Panc1 (cell line): Measurements from ENCODE around the gene NHLRC2. TPM values are rescaled to one million over a fixed set of nuclear protein-coding genes. Genes with fewer than 3 reads are reported as not detected.

Experiments
- ATAC-seq: fragments of 200-7000 bp; cut with Tn5 transposase; 2 replicates; pipeline ENCODE4 v1.9.1; 2020; ENCODE audit warnings: mild to moderate bottlenecking, moderate library complexity
- BruUV-seq: library from RNA; stranded (reverse); fragments of 400-500 nt; replicated peaks from 2 replicates; lab custom pipeline; 2021; lab: Mats Ljungman, UMichigan
- CTCF ChIA-PET: fragments of 300-600 bp; sonication (Branson Sonifier 250); formaldehyde crosslinking; loops from one replicate; lab custom pipeline; 2022; ENCODE audit warnings: antibody characterized with exemption; lab: Charles Lee
- POLR2A ChIA-PET: fragments of 300-600 bp; sonication (Branson Sonifier 250); formaldehyde crosslinking; loops from one replicate; lab custom pipeline; 2022; ENCODE audit warnings: antibody characterized with exemption; lab: Charles Lee
- DNase-seq: peaks from one replicate; pipeline ENCODE4 v3.0.0-alpha.2; 2010; ENCODE audit warnings: low read depth, low spot score
- H3K27ac ChIP-seq: 2 replicates; pipeline ENCODE4 v1.5.1; 2011; ENCODE audit warnings: mild to moderate bottlenecking, low read length, inconsistent platforms
- H3K27me3 ChIP-seq: fragments of 200-500 bp; sonication (Bioruptor generic); 2 replicates; pipeline ENCODE4 v1.6.0; 2014; ENCODE audit warnings: low read length, inconsistent platforms; ENCODE audit not compliant: control insufficient read depth, insufficient read depth
- H3K36me3 ChIP-seq: fragments of 200-500 bp; sonication (Bioruptor generic); 2 replicates; pipeline ENCODE4 v1.5.1; 2014; ENCODE audit warnings: inconsistent platforms, mild to moderate bottlenecking, low read length, moderate library complexity; ENCODE audit not compliant: control insufficient read depth, insufficient read depth
- H3K4me1 ChIP-seq: 2 replicates; pipeline ENCODE4 v1.5.1; 2011; ENCODE audit warnings: inconsistent platforms, mild to moderate bottlenecking, low read length, moderate library complexity; ENCODE audit not compliant: control insufficient read depth, insufficient read depth
- H3K4me3 ChIP-seq, 2 experiments: 2 replicates each; pipeline ENCODE4 v1.5.1; 2011 to 2012; ENCODE audit warnings: low read depth in 2 of 2, low read length in 2 of 2, mild to moderate bottlenecking in 2 of 2, inconsistent platforms in 1 of 2, moderate library complexity in 1 of 2
- H3K9me3 ChIP-seq: fragments of 200-500 bp; sonication (Bioruptor generic); 2 replicates; pipeline ENCODE4 v1.5.1; 2014; ENCODE audit warnings: low read depth, mild to moderate bottlenecking, inconsistent platforms, low read length, moderate library complexity; ENCODE audit not compliant: control insufficient read depth, insufficient read depth
- POLR2AphosphoS5 ChIP-seq: IDR thresholded peaks from 2 replicates; pipeline ENCODE4 v1.6.1; 2012; ENCODE audit warnings: mild to moderate bottlenecking, low read depth, low read length, moderate library complexity
- SIN3A ChIP-seq: IDR thresholded peaks from 2 replicates; pipeline ENCODE4 v1.6.1; 2012; ENCODE audit warnings: low read depth, mild to moderate bottlenecking, low read length, moderate library complexity, borderline replicate concordance; ENCODE audit not compliant: insufficient read depth
- TCF7L2 ChIP-seq: IDR thresholded peaks from 2 replicates; pipeline ENCODE4 v1.6.1; 2011; ENCODE audit warnings: mild to moderate bottlenecking, low read depth, low read length, inconsistent platforms
- in situ Hi-C: cut with HindIII; loops from 2 replicates; pipeline ENCODE4 v1.10.0; 2016; ENCODE audit warnings: low sequenced_read_pairs, low pct_unique_long_range_greater_than_20kb
- intact Hi-C: fragments of 100-400 bp; cut with micrococcal nuclease; formaldehyde crosslinking; loops from one replicate; pipeline ENCODE4 v1.10.0; 2022; ENCODE audit not compliant: unreplicated experiment
- total RNA-seq: library from RNA; stranded (reverse); gene quantifications from one replicate; pipeline ENCODE4 v1.2.1, GENCODE V29; 2021; ENCODE audit not compliant: unreplicated experiment
- TF ChIP-seq, protein P1 (sequence below): fragments of 450-650 bp; IDR thresholded peaks from 2 replicates; pipeline ENCODE4 v1.5.1; 2017; ENCODE audit warnings: mild to moderate bottlenecking
- TF ChIP-seq, protein P2 (sequence below), 2 experiments: IDR thresholded peaks; 2 replicates each; pipeline ENCODE4 v1.6.1; 2011 to 2012; ENCODE audit warnings: low read depth in 2 of 2, control low read depth in 1 of 2, low read length in 1 of 2, mild to moderate bottlenecking in 1 of 2, moderate library complexity in 1 of 2; ENCODE audit not compliant: insufficient read depth in 1 of 2

Gene NHLRC2
- total RNA-seq, 1 experiment from 2014 or later: 47.3 TPM

DNA sequence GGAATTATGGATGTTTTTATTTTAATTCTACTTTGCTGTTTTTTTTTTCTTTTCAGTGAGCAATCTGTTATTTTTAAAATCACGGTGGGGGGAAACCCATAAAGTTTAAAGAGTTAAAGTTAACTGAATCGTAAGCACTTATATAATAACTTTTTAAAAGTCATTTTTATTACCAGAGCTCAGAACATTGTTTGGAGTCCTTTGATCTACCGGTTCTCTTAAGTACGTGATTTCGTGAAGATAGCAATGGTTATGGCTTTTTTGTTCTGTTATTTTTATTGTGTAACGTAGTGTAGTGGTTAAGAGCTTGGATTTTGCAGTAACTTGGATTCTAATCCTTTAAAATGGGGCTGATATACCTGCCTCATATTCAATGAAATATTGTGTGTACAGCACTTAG lies 57.4 kb downstream of the NHLRC2 start:
- intact Hi-C loops: no loop called here
- DNase-seq: no peak
- in situ Hi-C loops: no loop called here
- H3K27ac ChIP-seq: no peak overlapping the region
- H3K27me3 ChIP-seq: no peaks in the 10 kb centered on the region
- peaks cover 9% of the 10 kb centered on the region for H3K36me3 ChIP-seq
- TF ChIP-seq, protein P1, sequence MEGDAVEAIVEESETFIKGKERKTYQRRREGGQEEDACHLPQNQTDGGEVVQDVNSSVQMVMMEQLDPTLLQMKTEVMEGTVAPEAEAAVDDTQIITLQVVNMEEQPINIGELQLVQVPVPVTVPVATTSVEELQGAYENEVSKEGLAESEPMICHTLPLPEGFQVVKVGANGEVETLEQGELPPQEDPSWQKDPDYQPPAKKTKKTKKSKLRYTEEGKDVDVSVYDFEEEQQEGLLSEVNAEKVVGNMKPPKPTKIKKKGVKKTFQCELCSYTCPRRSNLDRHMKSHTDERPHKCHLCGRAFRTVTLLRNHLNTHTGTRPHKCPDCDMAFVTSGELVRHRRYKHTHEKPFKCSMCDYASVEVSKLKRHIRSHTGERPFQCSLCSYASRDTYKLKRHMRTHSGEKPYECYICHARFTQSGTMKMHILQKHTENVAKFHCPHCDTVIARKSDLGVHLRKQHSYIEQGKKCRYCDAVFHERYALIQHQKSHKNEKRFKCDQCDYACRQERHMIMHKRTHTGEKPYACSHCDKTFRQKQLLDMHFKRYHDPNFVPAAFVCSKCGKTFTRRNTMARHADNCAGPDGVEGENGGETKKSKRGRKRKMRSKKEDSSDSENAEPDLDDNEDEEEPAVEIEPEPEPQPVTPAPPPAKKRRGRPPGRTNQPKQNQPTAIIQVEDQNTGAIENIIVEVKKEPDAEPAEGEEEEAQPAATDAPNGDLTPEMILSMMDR: no peak
- TF ChIP-seq TCF7L2: peak; percentile 52; the same call in 1 of the 2 replicates
- POLR2A ChIA-PET: interaction anchor here (0.6 kb wide), 1 partner anchor 9 kb away, joined by 3 read pairs; no protein-coding TSS in a partner anchor
- CTCF ChIA-PET: no interaction called here
- ATAC-seq: no peak
- no peak overlapping the region for H3K4me3 ChIP-seq
- peaks cover 6% of the 10 kb centered on the region; the same call in 1 of the 2 replicates for H3K4me1 ChIP-seq
- H3K9me3 ChIP-seq: no peaks in the 10 kb centered on the region
- no TSS peak for BruUV-seq

DNA sequence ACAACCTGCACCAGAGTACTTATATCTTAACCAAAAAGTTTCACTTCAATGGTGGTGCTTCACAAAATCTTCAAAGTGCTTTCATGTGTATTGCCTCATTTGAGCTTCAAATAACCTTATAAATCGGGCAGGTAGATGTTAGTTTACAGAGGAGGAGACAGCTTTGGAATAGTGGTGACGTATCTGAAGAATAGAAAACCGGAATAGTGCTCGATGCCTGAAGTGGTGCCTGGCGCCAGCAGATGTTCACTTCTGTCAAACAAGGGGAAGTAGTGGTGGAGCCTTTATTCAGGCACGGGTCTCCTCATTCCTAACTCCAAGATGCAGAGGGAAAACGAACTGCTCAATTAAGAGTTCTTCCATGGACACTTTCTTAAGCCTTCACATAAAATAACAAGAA lies 58.1 kb downstream of the NHLRC2 start:
- H3K27me3 ChIP-seq: no peaks in the 10 kb centered on the region
- in situ Hi-C loops (no loop called here), intact Hi-C loops (no loop called here)
- BruUV-seq: no TSS peak
- H3K9me3 ChIP-seq: no peaks in the 10 kb centered on the region
- TF ChIP-seq TCF7L2: no peak
- TF ChIP-seq, protein P2, sequence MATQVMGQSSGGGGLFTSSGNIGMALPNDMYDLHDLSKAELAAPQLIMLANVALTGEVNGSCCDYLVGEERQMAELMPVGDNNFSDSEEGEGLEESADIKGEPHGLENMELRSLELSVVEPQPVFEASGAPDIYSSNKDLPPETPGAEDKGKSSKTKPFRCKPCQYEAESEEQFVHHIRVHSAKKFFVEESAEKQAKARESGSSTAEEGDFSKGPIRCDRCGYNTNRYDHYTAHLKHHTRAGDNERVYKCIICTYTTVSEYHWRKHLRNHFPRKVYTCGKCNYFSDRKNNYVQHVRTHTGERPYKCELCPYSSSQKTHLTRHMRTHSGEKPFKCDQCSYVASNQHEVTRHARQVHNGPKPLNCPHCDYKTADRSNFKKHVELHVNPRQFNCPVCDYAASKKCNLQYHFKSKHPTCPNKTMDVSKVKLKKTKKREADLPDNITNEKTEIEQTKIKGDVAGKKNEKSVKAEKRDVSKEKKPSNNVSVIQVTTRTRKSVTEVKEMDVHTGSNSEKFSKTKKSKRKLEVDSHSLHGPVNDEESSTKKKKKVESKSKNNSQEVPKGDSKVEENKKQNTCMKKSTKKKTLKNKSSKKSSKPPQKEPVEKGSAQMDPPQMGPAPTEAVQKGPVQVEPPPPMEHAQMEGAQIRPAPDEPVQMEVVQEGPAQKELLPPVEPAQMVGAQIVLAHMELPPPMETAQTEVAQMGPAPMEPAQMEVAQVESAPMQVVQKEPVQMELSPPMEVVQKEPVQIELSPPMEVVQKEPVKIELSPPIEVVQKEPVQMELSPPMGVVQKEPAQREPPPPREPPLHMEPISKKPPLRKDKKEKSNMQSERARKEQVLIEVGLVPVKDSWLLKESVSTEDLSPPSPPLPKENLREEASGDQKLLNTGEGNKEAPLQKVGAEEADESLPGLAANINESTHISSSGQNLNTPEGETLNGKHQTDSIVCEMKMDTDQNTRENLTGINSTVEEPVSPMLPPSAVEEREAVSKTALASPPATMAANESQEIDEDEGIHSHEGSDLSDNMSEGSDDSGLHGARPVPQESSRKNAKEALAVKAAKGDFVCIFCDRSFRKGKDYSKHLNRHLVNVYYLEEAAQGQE (IDR thresholded peaks at IDR 0.05; ENCODE audit: insufficient read depth in 1 of 2, low read depth in 2 of 2, low read length in 1 of 2): no peak
- ATAC-seq (no peak), DNase-seq (no peak)
- peaks cover 3% of the 10 kb centered on the region; the same call in 1 of the 2 replicates for H3K36me3 ChIP-seq
- peaks cover 6% of the 10 kb centered on the region; the same call in 1 of the 2 replicates for H3K4me1 ChIP-seq
- no peak overlapping the region for H3K27ac ChIP-seq
- ChIA-PET POLR2A (interaction anchor here (0.6 kb wide), 1 partner anchor 8 kb away, joined by 3 read pairs; no protein-coding TSS in a partner anchor), CTCF (no interaction called here)
- no peak overlapping the region for H3K4me3 ChIP-seq

DNA sequence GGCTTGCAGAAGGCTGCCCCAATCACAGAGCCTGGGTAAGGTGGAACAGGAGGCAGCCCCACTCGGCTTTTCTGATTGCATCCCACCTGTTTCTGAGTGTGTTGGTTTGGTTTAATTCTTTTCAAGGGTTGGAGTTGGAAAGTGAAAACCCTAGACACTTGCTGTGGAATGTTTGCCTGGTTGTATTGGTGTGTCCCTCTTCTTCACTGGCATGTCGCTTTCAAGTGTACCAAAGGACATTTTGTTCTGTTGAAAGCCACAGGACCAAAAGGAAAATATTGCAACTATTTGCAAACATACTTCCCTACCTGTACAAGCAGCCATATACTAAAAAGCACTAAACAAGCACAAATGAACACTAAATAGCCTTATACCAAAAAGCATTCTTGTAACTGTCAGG lies 60.5 kb downstream of the NHLRC2 start:
- no TSS peak for BruUV-seq
- CTCF ChIA-PET: no interaction called here
- TF ChIP-seq, protein P1: no peak
- no peak for TF ChIP-seq POLR2AphosphoS5
- no peak for TF ChIP-seq TCF7L2
- TF ChIP-seq, protein P2 (IDR thresholded peaks at IDR 0.05; ENCODE audit: insufficient read depth in 1 of 2, low read depth in 2 of 2, low read length in 1 of 2): no peak
- TF ChIP-seq SIN3A: no peak
- Histone ChIP-seq H3K36me3 (no peaks in the 10 kb centered on the region), H3K27me3 (no peaks in the 10 kb centered on the region), H3K9me3 (no peaks in the 10 kb centered on the region), H3K4me3 (no peak overlapping the region), H3K4me1 (peaks cover 6% of the 10 kb centered on the region; the same call in 1 of the 2 replicates), H3K27ac (0 out of 2 replicates have a peak overlapping the region, but pooled peaks have one; percentile 9)
- intact Hi-C loops: no loop called here
- in situ Hi-C loops: no loop called here
- ATAC-seq: peak; percentile 42; the same call in 1 of the 2 replicates
- POLR2A ChIA-PET: interaction anchor here (0.5 kb wide), 1 partner anchor 51 kb away, joined by 3 read pairs; no protein-coding TSS in a partner anchor
- no peak for DNase-seq
